Upper lobe of right lung (tissue), 1 donor: ENCODE measurements around the gene ZNF665. TPM values are rescaled to one million over a fixed set of nuclear protein-coding genes. Genes with fewer than 3 reads are reported as not detected.
"Not testable (repeated sequence)": the region's sequence is repeated elsewhere in the genome, so short reads cannot be mapped to it uniquely, and the experiment has no call there.

Source experiments
- ATAC-seq: fragments of 200-7000 bp; cut with Tn5 transposase; one replicate; pipeline ENCODE4 v1.9.1; 2020; ENCODE audit warnings: mild to moderate bottlenecking, moderate library complexity
- DNase-seq: peaks from one replicate; pipeline ENCODE4 v3.0.0-alpha.2; 2020
- H3K27ac ChIP-seq: fragments of 200-600 bp; one replicate; pipeline ENCODE4 v1.8.0; 2022
- H3K27me3 ChIP-seq: fragments of 200-600 bp; one replicate; pipeline ENCODE4 v1.8.0; 2022; ENCODE audit warnings: mild to moderate bottlenecking
- H3K36me3 ChIP-seq: fragments of 200-600 bp; one replicate; pipeline ENCODE4 v1.8.0; 2022
- H3K4me1 ChIP-seq: fragments of 200-600 bp; one replicate; pipeline ENCODE4 v1.8.0; 2022
- H3K4me3 ChIP-seq: fragments of 200-600 bp; one replicate; pipeline ENCODE4 v1.8.0; 2022; ENCODE audit warnings: mild to moderate bottlenecking
- H3K9me3 ChIP-seq: fragments of 200-600 bp; one replicate; pipeline ENCODE4 v1.8.0; 2022
- intact Hi-C: fragments of 100-400 bp; cut with DNase I; formaldehyde crosslinking; loops from one replicate; pipeline ENCODE4 v1.11.0; 2022
- total RNA-seq: library from RNA; stranded (reverse); fragmentation: NEBNext Ultra II Directional; extraction: Animal tissue kit (Norgen Biotek cat#: 25700); gene quantifications from one replicate; pipeline ENCODE4 v1.2.1, GENCODE V29; 2021
- TF ChIP-seq, protein P1 (sequence below): fragments of 200-600 bp; IDR thresholded peaks from one replicate; pipeline ENCODE4 v1.8.0; 2022; ENCODE audit warnings: antibody characterized with exemption
- donor health status: DM: no; HTN: yes; CAD: no; lungs with severe emphysema.

ZNF665 gene
- total RNA-seq, 1 donor from 2014 or later, result 6.0 TPM

DNA sequence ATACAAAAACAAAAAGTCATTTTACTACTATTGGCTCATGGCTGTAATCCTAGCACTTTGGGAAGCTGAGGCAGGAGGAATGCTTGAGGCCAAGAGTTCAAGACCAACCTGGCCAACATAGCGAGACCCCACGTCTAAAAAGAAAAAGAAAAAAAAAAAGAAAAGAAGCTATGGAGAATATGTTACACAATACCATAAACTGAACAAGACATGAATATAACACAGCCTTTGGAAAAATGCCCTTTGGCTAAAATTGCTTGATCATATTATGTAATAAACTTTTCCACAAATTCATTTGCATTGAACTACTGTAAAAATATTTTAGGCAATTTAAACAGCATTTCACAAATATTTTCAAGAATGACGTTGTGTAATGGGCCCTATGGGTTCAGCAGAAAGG is 56.7 kb downstream of the ZNF665 start:
- Histone ChIP-seq H3K27me3 (no peaks in the 10 kb centered on the region), H3K9me3 (peaks cover 37% of the 10 kb centered on the region), H3K4me3 (no peak overlapping the region), H3K36me3 (peaks cover 2% of the 10 kb centered on the region), H3K27ac (no peak overlapping the region), H3K4me1 (peaks cover 6% of the 10 kb centered on the region)
- ATAC-seq (no peak), DNase-seq (no peak)
- intact Hi-C loops, result no loop called here
- TF ChIP-seq, protein P1, sequence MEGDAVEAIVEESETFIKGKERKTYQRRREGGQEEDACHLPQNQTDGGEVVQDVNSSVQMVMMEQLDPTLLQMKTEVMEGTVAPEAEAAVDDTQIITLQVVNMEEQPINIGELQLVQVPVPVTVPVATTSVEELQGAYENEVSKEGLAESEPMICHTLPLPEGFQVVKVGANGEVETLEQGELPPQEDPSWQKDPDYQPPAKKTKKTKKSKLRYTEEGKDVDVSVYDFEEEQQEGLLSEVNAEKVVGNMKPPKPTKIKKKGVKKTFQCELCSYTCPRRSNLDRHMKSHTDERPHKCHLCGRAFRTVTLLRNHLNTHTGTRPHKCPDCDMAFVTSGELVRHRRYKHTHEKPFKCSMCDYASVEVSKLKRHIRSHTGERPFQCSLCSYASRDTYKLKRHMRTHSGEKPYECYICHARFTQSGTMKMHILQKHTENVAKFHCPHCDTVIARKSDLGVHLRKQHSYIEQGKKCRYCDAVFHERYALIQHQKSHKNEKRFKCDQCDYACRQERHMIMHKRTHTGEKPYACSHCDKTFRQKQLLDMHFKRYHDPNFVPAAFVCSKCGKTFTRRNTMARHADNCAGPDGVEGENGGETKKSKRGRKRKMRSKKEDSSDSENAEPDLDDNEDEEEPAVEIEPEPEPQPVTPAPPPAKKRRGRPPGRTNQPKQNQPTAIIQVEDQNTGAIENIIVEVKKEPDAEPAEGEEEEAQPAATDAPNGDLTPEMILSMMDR, result no peak

DNA sequence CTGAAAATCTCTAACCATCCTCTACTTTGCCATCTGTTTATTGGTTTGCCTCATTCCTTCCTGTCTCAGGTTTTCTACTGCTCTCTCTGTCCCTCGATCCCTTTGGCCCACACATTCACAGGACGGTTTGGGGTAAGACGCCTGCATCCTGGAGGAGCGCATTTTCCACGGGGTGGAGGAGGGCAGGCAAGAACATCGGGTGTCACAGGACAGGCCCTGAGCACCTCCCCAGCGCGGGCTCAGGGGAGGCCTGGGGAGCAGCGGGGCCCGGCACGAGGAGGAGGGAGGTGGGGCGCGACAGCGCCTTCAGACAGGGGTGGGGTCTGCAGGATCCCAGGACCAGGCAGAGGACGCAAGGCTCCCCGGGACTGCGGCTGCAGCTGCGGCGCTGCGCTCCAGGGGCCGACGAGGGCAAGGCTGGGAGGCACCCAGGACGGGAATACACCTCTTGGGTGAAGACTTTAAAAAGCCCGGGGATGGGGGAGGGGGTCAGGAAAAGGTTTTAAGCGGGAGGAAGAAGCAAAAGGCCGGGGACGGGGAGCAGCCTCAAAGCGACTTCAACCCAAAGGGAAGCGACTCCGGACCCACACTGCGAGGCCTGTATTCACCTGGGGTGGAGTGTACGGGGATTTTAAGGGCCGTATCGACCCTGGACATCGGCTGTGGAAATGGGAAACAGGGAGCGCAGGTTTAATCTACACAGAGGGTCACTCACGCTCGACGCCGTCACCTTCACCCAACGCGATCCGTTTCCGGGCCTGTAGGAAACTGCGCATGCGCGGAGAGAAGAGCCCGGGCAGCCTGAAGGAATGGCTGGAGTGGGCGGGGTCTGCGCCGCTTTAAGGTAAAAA is 60.8 kb downstream of the ZNF665 start, which contains the start of gene ZNF415:
ZNF415 (minus strand) TSS at position 770 of the 851 bp plus-strand sequence. CDS start 10,234 bp downstream, outside the sequence.
- peak within 1 kb of the TSS; percentile 60 for H3K4me3 ChIP-seq
- H3K36me3 ChIP-seq, result no peaks in the 10 kb centered on the region
- ATAC-seq (peak; percentile 83), DNase-seq (peak; percentile 79)
- TF ChIP-seq, protein P1, result no peak
- no peaks in the 10 kb centered on the region for H3K27me3 ChIP-seq
- H3K9me3 ChIP-seq, result no peaks in the 10 kb centered on the region
- intact Hi-C loops, result no loop called here
- peak within 1 kb of the TSS; percentile 66 for H3K27ac ChIP-seq
- peaks cover 10% of the 10 kb centered on the region for H3K4me1 ChIP-seq

DNA sequence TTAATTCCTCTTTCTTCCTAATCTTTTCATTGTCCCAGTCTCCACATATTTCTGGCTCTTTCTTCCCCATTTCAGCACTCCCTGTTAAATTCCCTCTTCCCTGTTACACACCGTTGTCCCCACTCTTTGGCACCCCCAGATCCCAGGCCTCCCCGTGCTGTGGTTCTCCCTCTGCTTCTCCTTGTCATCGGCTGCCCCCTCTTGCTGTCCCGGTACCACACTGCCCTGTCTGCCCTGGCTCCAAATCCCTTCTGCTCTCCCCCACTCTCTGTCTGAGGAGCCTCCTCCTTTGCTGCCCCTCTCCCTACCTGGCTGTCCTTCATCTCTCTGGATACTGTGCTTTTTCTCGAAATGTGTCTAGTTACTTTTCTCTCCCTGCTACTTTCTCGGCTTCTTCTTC is 61.4 kb downstream of the ZNF665 start:
- ATAC-seq, result no peak
- Histone ChIP-seq H3K27ac (no peak overlapping the region), H3K4me1 (peaks cover 10% of the 10 kb centered on the region), H3K9me3 (no peaks in the 10 kb centered on the region), H3K36me3 (no peaks in the 10 kb centered on the region), H3K27me3 (no peaks in the 10 kb centered on the region), H3K4me3 (peak overlapping the region; percentile 60)
- TF ChIP-seq, protein P1, result no peak
- intact Hi-C loops, result no loop called here
- no peak for DNase-seq

DNA sequence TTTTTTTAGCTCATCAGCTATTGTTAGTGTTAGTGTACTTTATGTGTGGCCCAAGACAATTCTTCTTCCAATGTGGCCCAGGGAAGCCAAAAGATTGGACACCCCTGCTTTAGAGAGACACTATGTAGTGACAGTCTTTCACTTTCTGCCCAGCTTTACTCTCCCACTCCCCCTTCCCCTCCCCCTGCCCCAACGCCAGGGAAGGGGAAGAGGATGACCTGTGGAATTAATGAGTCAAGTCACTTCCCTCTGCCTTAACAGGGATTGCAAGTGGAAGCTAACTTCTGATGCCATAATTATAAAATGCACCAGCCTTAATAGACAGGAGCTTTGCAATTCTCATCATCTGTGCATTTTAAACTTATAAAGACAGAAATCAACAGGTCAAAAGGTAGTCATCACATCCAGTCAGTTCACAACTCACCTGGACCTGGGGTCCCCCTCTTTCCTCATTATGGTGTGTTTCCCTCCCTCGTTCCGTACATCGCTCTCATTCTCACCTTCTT is 62.0 kb downstream of the ZNF665 start:
- Histone ChIP-seq H3K27me3 (no peaks in the 10 kb centered on the region), H3K4me1 (peaks cover 10% of the 10 kb centered on the region), H3K27ac (no peak overlapping the region), H3K9me3 (no peaks in the 10 kb centered on the region), H3K36me3 (no peaks in the 10 kb centered on the region), H3K4me3 (no peak overlapping the region)
- DNase-seq (no peak), ATAC-seq (no peak)
- intact Hi-C loops, result no loop called here
- TF ChIP-seq, protein P1, result no peak

DNA sequence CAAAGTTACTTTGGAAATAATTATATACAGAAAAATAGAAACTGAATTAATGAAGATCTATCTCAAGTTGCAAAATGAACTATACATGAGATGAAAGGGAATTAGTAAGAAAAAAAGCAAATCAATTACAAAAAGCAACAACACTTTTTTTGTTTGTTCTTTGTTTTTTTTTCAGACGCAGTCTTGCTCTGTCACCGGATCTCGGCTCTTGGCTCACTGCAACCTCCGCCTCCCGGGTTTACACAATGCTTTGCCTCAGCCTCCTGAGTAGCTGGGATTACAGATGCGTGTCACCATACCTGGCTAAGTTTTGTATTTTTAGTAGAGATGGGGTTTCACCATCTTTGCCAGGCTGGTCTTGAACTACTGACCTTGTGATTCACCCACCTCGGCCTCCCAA is 62.7 kb downstream of the ZNF665 start:
- intact Hi-C loops, result no loop called here
- Histone ChIP-seq H3K27me3 (no peaks in the 10 kb centered on the region), H3K36me3 (no peaks in the 10 kb centered on the region), H3K9me3 (no peaks in the 10 kb centered on the region), H3K27ac (no peak overlapping the region), H3K4me3 (no peak overlapping the region), H3K4me1 (peaks cover 10% of the 10 kb centered on the region)
- DNase-seq, result no peak
- ATAC-seq, result no peak
- TF ChIP-seq, protein P1, result no peak

DNA sequence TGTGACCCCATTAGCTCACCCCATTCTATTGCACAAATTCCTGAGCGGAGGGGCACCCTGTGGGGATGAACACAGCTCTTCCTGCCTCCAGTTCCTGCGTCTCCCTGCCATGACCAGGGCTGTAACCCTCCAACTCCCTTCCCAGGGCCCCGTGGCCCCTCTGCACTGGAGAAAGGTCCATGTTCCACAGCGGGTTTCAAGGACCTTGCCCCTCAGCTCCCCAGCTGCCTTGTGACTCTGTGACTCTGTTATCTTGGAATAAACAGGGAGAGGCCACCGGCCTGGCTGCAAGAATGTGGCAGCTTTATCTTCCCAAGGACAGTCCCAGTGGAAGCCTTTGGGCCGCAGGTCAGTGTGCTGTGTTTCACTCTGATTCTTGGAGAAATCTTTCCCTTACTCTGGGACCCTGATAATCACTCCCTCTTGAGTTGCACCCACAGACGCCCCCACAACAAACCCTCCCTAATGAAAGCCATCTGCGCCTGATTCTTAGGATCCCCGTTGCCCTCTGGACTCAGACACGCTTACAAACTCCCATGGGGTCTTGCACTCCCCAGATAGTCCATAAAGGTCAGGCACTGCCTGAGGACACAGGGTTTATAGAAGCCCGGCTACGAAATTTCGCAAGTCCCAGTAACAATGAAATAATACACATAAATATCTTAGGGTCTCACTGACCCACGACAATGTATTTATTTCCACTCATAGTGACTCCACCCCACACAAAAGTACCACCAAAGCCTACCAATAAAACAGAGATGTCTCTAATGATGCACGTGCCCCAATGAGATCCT is 66.2 kb downstream of the ZNF665 start:
- H3K27ac ChIP-seq, H3K4me3 ChIP-seq, H3K36me3 ChIP-seq, DNase-seq, H3K27me3 ChIP-seq, intact Hi-C loops, H3K4me1 ChIP-seq, ATAC-seq, H3K9me3 ChIP-seq: not testable (repeated sequence)
